Measurements from ENCODE around the gene WDR91.

Gene WDR91

GRCh38 chr7:135210888-135211178 lies 493 bp downstream of the WDR91 start:
- H3K36me3 ChIP-seq (ENCODE audit: control insufficient read depth, insufficient read depth, low read length) = no peaks in the 10 kb centered on the region
- WGBS, 2 experiments = 14 to 16% methylated on average over 13 of the region's 13 CpGs
- no peaks in the 10 kb centered on the region for H3K9me3 ChIP-seq (ENCODE audit: control insufficient read depth, low read length)
- peak overlapping the region; percentile 80 for H3K4me3 ChIP-seq (ENCODE audit: insufficient read depth, low read depth, low read length)
- H3K4me1 ChIP-seq (ENCODE audit: control insufficient read depth, insufficient read depth, low read length) = no peaks in the 10 kb centered on the region
- no peak overlapping the region for H3K27ac ChIP-seq (ENCODE audit: insufficient read depth, low read depth, low read length, poor library complexity, severe bottlenecking)
- H3K27me3 ChIP-seq (ENCODE audit: control insufficient read depth, insufficient read depth, low read length, poor library complexity, severe bottlenecking) = peaks cover 10% of the 10 kb centered on the region

DNA sequence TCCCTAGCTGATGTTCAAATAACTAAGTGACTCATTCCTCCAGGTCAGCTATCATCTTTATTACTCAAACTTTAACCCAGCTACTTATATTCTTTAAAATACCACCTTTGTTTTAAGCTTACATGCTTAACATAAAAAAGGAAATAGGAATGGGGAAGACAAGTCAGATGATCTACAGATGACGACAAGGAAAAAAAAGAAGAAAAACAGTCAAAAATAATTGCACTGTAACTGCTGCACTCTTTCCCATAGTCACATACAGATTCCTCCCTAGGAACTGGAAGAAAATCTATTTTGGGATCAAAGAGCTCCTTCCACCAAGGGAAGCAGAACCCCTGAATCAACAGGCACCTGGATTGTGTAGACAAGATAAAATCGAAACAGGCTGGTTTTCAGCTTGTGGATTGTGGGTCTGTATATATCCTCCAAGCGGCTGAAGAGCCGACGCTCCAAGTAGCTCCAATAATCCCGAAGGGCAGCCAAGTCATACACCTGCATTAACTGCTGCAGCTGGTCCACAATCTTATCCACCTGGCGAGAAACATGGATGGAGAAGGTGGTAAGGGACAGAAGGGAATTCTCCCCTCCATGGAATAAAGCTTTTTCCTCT lies 2.0 kb downstream of the WDR91 start:
- Histone ChIP-seq H3K9me3 (ENCODE audit: control insufficient read depth, low read length) (no peaks in the 10 kb centered on the region), H3K4me3 (ENCODE audit: insufficient read depth, low read depth, low read length) (no peak overlapping the region), H3K27ac (ENCODE audit: insufficient read depth, low read depth, low read length, poor library complexity, severe bottlenecking) (no peak overlapping the region), H3K4me1 (ENCODE audit: control insufficient read depth, insufficient read depth, low read length) (no peaks in the 10 kb centered on the region), H3K36me3 (ENCODE audit: control insufficient read depth, insufficient read depth, low read length) (no peaks in the 10 kb centered on the region), H3K27me3 (ENCODE audit: control insufficient read depth, insufficient read depth, low read length, poor library complexity, severe bottlenecking) (peaks cover 10% of the 10 kb centered on the region)
- 93 to 99% methylated on average over 6 to 7 of the region's 7 CpGs for WGBS, 2 experiments

DNA sequence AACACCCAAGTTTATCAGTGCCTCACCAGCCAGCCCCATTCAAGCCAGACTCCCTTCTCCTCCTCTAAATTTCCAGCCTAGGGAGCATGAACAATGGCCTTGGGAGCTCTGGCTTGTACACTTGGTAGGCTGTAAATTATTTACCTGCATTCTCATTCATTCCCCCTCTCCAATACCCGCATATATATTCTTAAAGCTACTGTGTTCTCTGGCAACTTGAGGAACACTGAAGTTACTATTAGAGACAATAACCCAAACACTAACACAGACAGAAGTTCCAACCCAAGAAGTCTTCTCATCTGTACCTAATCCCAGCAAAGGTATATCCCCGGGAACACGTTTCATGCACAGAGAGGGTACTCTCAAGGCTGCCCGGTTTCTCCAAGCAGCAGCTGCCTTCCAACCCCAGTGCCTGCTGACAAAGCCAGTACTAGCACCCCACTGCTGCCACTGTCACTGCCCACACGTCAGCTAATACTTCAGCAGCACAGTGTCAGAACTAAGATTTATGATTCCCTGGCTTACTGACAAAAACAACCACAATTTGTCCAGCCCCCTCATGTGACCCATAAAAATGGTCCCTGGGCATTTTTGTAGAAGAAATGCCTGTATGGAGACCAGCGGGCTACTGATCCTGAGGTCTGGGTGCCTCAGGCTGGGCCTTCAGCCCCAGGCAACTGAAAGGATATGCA lies 3.1 kb downstream of the WDR91 start:
- H3K4me3 ChIP-seq (ENCODE audit: insufficient read depth, low read depth, low read length) = no peak overlapping the region
- H3K27ac ChIP-seq (ENCODE audit: insufficient read depth, low read depth, low read length, poor library complexity, severe bottlenecking) = no peak overlapping the region
- no peaks in the 10 kb centered on the region for H3K4me1 ChIP-seq (ENCODE audit: control insufficient read depth, insufficient read depth, low read length)
- H3K36me3 ChIP-seq (ENCODE audit: control insufficient read depth, insufficient read depth, low read length) = no peaks in the 10 kb centered on the region
- H3K9me3 ChIP-seq (ENCODE audit: control insufficient read depth, low read length) = no peaks in the 10 kb centered on the region
- H3K27me3 ChIP-seq (ENCODE audit: control insufficient read depth, insufficient read depth, low read length, poor library complexity, severe bottlenecking) = peaks cover 10% of the 10 kb centered on the region
- 89% methylated on average over 6 of the region's 6 CpGs for WGBS, 2 experiments

GRCh38 chr7:135207406-135208101 lies 3.8 kb downstream of the WDR91 start:
- Histone ChIP-seq H3K27ac (ENCODE audit: insufficient read depth, low read depth, low read length, poor library complexity, severe bottlenecking) (no peak overlapping the region), H3K36me3 (ENCODE audit: control insufficient read depth, insufficient read depth, low read length) (no peaks in the 10 kb centered on the region), H3K4me3 (ENCODE audit: insufficient read depth, low read depth, low read length) (no peak overlapping the region), H3K4me1 (ENCODE audit: control insufficient read depth, insufficient read depth, low read length) (no peaks in the 10 kb centered on the region), H3K27me3 (ENCODE audit: control insufficient read depth, insufficient read depth, low read length, poor library complexity, severe bottlenecking) (peaks cover 10% of the 10 kb centered on the region), H3K9me3 (ENCODE audit: control insufficient read depth, low read length) (no peaks in the 10 kb centered on the region)
- WGBS, 2 experiments = 91 to 92% methylated on average over 8 of the region's 8 CpGs

DNA sequence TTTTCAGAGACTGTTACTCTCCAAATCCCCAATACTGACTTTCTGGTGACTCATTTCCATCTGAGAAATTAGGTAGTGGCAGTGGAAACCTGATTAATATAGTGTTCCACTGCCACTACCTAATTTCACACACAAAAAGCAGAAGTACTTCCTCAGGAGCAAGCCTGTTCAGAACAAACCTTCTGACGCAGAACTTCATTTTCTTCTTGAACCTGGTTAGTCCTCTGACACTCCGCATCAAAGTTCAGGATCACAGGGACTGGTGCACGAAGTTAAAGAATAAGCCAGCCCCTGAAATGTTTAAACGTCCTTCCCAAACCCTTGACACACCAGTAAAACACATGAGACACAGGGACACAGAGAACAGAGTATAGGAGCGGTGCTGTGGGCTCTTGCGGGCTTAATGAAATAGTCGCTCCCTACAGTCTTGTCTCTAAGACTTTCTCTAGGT lies 4.4 kb downstream of the WDR91 start:
- WGBS, 2 experiments = 92 to 94% methylated on average over 7 of the region's 7 CpGs
- Histone ChIP-seq H3K4me1 (ENCODE audit: control insufficient read depth, insufficient read depth, low read length) (no peaks in the 10 kb centered on the region), H3K4me3 (ENCODE audit: insufficient read depth, low read depth, low read length) (no peak overlapping the region), H3K27ac (ENCODE audit: insufficient read depth, low read depth, low read length, poor library complexity, severe bottlenecking) (no peak overlapping the region), H3K27me3 (ENCODE audit: control insufficient read depth, insufficient read depth, low read length, poor library complexity, severe bottlenecking) (peaks cover 10% of the 10 kb centered on the region), H3K9me3 (ENCODE audit: control insufficient read depth, low read length) (no peaks in the 10 kb centered on the region), H3K36me3 (ENCODE audit: control insufficient read depth, insufficient read depth, low read length) (no peaks in the 10 kb centered on the region)

DNA sequence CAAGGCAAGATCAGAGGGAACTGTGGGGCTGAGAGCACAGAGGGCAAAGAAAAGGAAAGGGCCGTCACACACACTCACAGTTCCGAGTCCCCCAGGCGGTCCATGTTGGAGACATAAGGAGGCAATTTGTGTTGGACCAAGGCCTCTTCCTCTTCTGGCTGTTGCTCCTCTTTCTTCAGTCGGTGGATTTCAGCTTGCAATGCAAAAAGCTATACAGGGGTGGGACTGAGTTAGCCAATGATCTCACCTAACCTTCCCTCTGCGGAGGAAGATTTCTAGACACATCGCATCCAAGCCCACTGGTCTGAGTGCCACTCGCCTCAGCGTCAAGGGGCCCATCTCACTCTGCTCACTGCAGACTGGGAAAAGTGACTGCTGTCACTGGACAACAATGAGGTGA lies 5.5 kb downstream of the WDR91 start:
- WGBS, 2 experiments = 94 to 96% methylated on average over 8 of the region's 8 CpGs
- no peak overlapping the region for H3K27ac ChIP-seq (ENCODE audit: insufficient read depth, low read depth, low read length, poor library complexity, severe bottlenecking)
- H3K36me3 ChIP-seq (ENCODE audit: control insufficient read depth, insufficient read depth, low read length) = no peaks in the 10 kb centered on the region
- H3K9me3 ChIP-seq (ENCODE audit: control insufficient read depth, low read length) = no peaks in the 10 kb centered on the region
- H3K4me3 ChIP-seq (ENCODE audit: insufficient read depth, low read depth, low read length) = no peak overlapping the region
- no peaks in the 10 kb centered on the region for H3K4me1 ChIP-seq (ENCODE audit: control insufficient read depth, insufficient read depth, low read length)
- peaks cover 7% of the 10 kb centered on the region for H3K27me3 ChIP-seq (ENCODE audit: control insufficient read depth, insufficient read depth, low read length, poor library complexity, severe bottlenecking)

GRCh38 chr7:135204876-135205275 lies 6.5 kb downstream of the WDR91 start:
- Histone ChIP-seq H3K9me3 (ENCODE audit: control insufficient read depth, low read length) (no peaks in the 10 kb centered on the region), H3K27me3 (ENCODE audit: control insufficient read depth, insufficient read depth, low read length, poor library complexity, severe bottlenecking) (no peaks in the 10 kb centered on the region), H3K36me3 (ENCODE audit: control insufficient read depth, insufficient read depth, low read length) (no peaks in the 10 kb centered on the region), H3K27ac (ENCODE audit: insufficient read depth, low read depth, low read length, poor library complexity, severe bottlenecking) (no peak overlapping the region), H3K4me1 (ENCODE audit: control insufficient read depth, insufficient read depth, low read length) (no peaks in the 10 kb centered on the region), H3K4me3 (ENCODE audit: insufficient read depth, low read depth, low read length) (no peak overlapping the region)
- WGBS, 2 experiments = 93 to 95% methylated on average over 5 of the region's 5 CpGs

- Histone ChIP-seq H3K4me3 (ENCODE audit: insufficient read depth, low read depth, low read length) (no peak overlapping the region), H3K4me1 (ENCODE audit: control insufficient read depth, insufficient read depth, low read length) (no peaks in the 10 kb centered on the region), H3K27ac (ENCODE audit: insufficient read depth, low read depth, low read length, poor library complexity, severe bottlenecking) (no peak overlapping the region), H3K36me3 (ENCODE audit: control insufficient read depth, insufficient read depth, low read length) (peaks cover 4% of the 10 kb centered on the region), H3K27me3 (ENCODE audit: control insufficient read depth, insufficient read depth, low read length, poor library complexity, severe bottlenecking) (no peaks in the 10 kb centered on the region), H3K9me3 (ENCODE audit: control insufficient read depth, low read length) (no peaks in the 10 kb centered on the region)
- 93% methylated on average over 6 of the region's 6 CpGs for WGBS, 2 experiments
These were observed 7.0 kb downstream of the WDR91 start for GRCh38 chr7:135204341-135204749.

DNA sequence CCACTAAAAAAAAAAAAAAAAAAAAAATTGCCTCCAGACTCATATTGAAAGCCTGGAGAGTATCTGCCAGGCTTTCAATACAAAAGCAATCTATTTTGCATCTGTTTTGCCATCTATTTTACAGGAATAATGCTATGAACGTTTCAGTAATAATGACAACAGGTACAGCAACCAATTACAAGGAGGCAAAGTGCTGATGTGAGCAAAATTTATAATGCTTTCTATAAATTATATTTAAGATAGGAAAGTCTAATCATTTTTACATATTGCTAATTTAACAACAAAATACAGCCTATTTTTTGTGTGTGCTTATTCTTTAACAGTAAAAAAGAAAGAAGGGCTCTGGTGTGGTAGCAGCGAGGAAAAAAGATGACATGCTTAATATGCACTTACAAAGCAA lies 10.0 kb downstream of the WDR91 start:
- H3K36me3 ChIP-seq (ENCODE audit: control insufficient read depth, insufficient read depth, low read length) = peaks cover 4% of the 10 kb centered on the region
- no peaks in the 10 kb centered on the region for H3K4me1 ChIP-seq (ENCODE audit: control insufficient read depth, insufficient read depth, low read length)
- H3K4me3 ChIP-seq (ENCODE audit: insufficient read depth, low read depth, low read length) = no peak overlapping the region
- H3K9me3 ChIP-seq (ENCODE audit: control insufficient read depth, low read length) = no peaks in the 10 kb centered on the region
- no peaks in the 10 kb centered on the region for H3K27me3 ChIP-seq (ENCODE audit: control insufficient read depth, insufficient read depth, low read length, poor library complexity, severe bottlenecking)
- 100% methylated on average over 1 of the region's 2 CpGs; no CpG with 5 or more reads in 1 of the 2 experiments for WGBS, 2 experiments
- no peak overlapping the region for H3K27ac ChIP-seq (ENCODE audit: insufficient read depth, low read depth, low read length, poor library complexity, severe bottlenecking)

DNA sequence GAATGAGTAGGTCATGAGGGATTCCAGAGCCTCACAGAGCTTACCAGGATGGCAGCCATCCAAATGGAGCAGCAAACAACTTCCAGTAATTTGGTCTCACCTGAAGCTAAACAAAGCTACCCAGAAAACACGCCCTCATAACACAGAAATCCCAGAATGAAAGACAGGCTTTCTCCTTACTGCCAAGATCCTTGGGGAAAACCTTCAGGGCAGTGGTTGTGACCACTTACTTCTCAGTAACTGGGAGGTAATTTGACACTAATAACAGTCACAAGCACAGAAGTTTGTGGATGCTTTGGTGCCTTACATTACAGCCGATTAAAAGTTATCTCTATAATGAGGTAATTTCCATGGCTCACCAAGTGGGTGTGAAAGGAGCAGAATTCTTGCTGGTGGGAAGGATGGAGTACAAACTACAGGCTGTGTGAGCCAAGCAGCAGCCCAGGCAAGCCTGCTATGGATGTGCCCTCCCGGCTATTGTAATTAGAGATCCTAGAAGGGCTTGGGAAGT lies 10.4 kb downstream of the WDR91 start:
- H3K9me3 ChIP-seq (ENCODE audit: control insufficient read depth, low read length) = no peaks in the 10 kb centered on the region
- no peak overlapping the region for H3K27ac ChIP-seq (ENCODE audit: insufficient read depth, low read depth, low read length, poor library complexity, severe bottlenecking)
- H3K4me3 ChIP-seq (ENCODE audit: insufficient read depth, low read depth, low read length) = no peak overlapping the region
- no peaks in the 10 kb centered on the region for H3K4me1 ChIP-seq (ENCODE audit: control insufficient read depth, insufficient read depth, low read length)
- WGBS, 2 experiments = 90 to 94% methylated on average over 3 of the region's 3 CpGs
- H3K36me3 ChIP-seq (ENCODE audit: control insufficient read depth, insufficient read depth, low read length) = peaks cover 4% of the 10 kb centered on the region
- H3K27me3 ChIP-seq (ENCODE audit: control insufficient read depth, insufficient read depth, low read length, poor library complexity, severe bottlenecking) = no peaks in the 10 kb centered on the region
